Activated naive CD4-positive, alpha-beta T cell treated with anti-CD3 and anti-CD28 coated beads for 36 hours (primary cell): Measurements from ENCODE around the gene RAD51B. TPM values are rescaled to one million over a fixed set of nuclear protein-coding genes. Genes with fewer than 3 reads are reported as not detected.
"Not testable (repeated sequence)": the region's sequence is repeated elsewhere in the genome, so short reads cannot be mapped to it uniquely, and the experiment has no call there.

Experiments used
- CTCF ChIA-PET: fragments of 350-600 bp; sonication (Branson Sonifier 250); formaldehyde crosslinking; loops from one replicate; lab custom pipeline; 2021; ENCODE audit warnings: antibody characterized with exemption; lab: Charles Lee
- DNase-seq: peaks from one replicate; pipeline ENCODE4 v3.0.0-alpha.2; 2020
- H3K27ac Mint-ChIP-seq: one replicate; pipeline ENCODE4 v1.8.0; 2021; ENCODE audit warnings: mild to moderate bottlenecking, mixed read lengths
- H3K27me3 Mint-ChIP-seq: one replicate; pipeline ENCODE4 v1.8.0; 2021; ENCODE audit warnings: low read depth, mixed read lengths
- H3K36me3 Mint-ChIP-seq: one replicate; pipeline ENCODE4 v1.8.0; 2021; ENCODE audit warnings: low read depth, mixed read lengths
- H3K4me1 Mint-ChIP-seq: one replicate; pipeline ENCODE4 v1.8.0; 2021; ENCODE audit warnings: low read depth, mixed read lengths
- H3K4me3 Mint-ChIP-seq: one replicate; pipeline ENCODE4 v1.8.0; 2021; ENCODE audit warnings: mild to moderate bottlenecking, moderate library complexity, mixed read lengths
- H3K9me3 Mint-ChIP-seq: one replicate; pipeline ENCODE4 v1.8.0; 2021; ENCODE audit warnings: mixed read lengths
- intact Hi-C: fragments of 100-400 bp; cut with micrococcal nuclease; formaldehyde crosslinking; loops from one replicate; pipeline ENCODE4 v1.15.1; 2023
- total RNA-seq, 2 experiments: library from RNA; stranded (reverse); gene quantifications; one replicate each; pipeline ENCODE4 v1.2.3, GENCODE V29; 2021

The RAD51B gene
- total RNA-seq, 2 experiments from 2014 or later = 44.8 to 47.6 TPM

GRCh38 chr14:67957946-67958345 is 138.4 kb downstream of the RAD51B start:
- Mint-ChIP-seq H3K27ac (no peak overlapping the region), H3K4me3 (no peak overlapping the region), H3K27me3 (no peaks in the 10 kb centered on the region), H3K36me3 (no peaks in the 10 kb centered on the region), H3K9me3 (no peaks in the 10 kb centered on the region), H3K4me1 (no peaks in the 10 kb centered on the region)
- intact Hi-C loops = no loop called here
- DNase-seq = no peak
- CTCF ChIA-PET = interaction anchor here (0.9 kb wide), 1 partner anchor 23 kb away, joined by 4 read pairs; no protein-coding TSS in a partner anchor

- H3K27ac Mint-ChIP-seq = no peak overlapping the region
- no peaks in the 10 kb centered on the region for H3K27me3 Mint-ChIP-seq
- intact Hi-C loops = no loop called here
- H3K36me3 Mint-ChIP-seq = peaks cover 16% of the 10 kb centered on the region
- CTCF ChIA-PET = no interaction called here
- H3K4me3 Mint-ChIP-seq = no peak overlapping the region
- no peak for DNase-seq
- no peaks in the 10 kb centered on the region for H3K9me3 Mint-ChIP-seq
- H3K4me1 Mint-ChIP-seq = no peaks in the 10 kb centered on the region
Measured at GRCh38 chr14:67961676-67962075, 142.1 kb downstream of the RAD51B start.

- Mint-ChIP-seq H3K9me3 (no peaks in the 10 kb centered on the region), H3K36me3 (peaks cover 22% of the 10 kb centered on the region), H3K27me3 (no peaks in the 10 kb centered on the region), H3K4me1 (no peaks in the 10 kb centered on the region), H3K27ac (no peak overlapping the region), H3K4me3 (no peak overlapping the region)
- intact Hi-C loops = no loop called here
- CTCF ChIA-PET = no interaction called here
- DNase-seq = no peak
Measured at GRCh38 chr14:67962215-67962644, 142.7 kb downstream of the RAD51B start.

- no peak overlapping the region for H3K27ac Mint-ChIP-seq
- H3K27me3 Mint-ChIP-seq = no peaks in the 10 kb centered on the region
- peaks cover 26% of the 10 kb centered on the region for H3K36me3 Mint-ChIP-seq
- no peak for DNase-seq
- H3K4me1 Mint-ChIP-seq = no peaks in the 10 kb centered on the region
- H3K4me3 Mint-ChIP-seq = no peak overlapping the region
- no peaks in the 10 kb centered on the region for H3K9me3 Mint-ChIP-seq
- intact Hi-C loops = no loop called here
- CTCF ChIA-PET = no interaction called here
Measured at GRCh38 chr14:67963545-67963944, 144.0 kb downstream of the RAD51B start.

GRCh38 chr14:67963960-67964812 is 144.6 kb downstream of the RAD51B start:
- Mint-ChIP-seq H3K9me3 (no peaks in the 10 kb centered on the region), H3K27ac (no peak overlapping the region), H3K36me3 (peaks cover 29% of the 10 kb centered on the region), H3K27me3 (no peaks in the 10 kb centered on the region), H3K4me3 (no peak overlapping the region), H3K4me1 (no peaks in the 10 kb centered on the region)
- CTCF ChIA-PET = no interaction called here
- intact Hi-C loops = no loop called here
- DNase-seq = no peak

- CTCF ChIA-PET = interaction anchor here (1.1 kb wide), 1 partner anchor 32 kb away, joined by 3 read pairs; no protein-coding TSS in a partner anchor
Measured at GRCh38 chr14:67965696-67966095, 146.1 kb downstream of the RAD51B start.

GRCh38 chr14:67967206-67967605 is 147.6 kb downstream of the RAD51B start:
- Mint-ChIP-seq H3K36me3 (peaks cover 29% of the 10 kb centered on the region), H3K4me3 (no peak overlapping the region), H3K27ac (no peak overlapping the region), H3K4me1 (no peaks in the 10 kb centered on the region), H3K27me3 (no peaks in the 10 kb centered on the region), H3K9me3 (no peaks in the 10 kb centered on the region)
- DNase-seq = no peak
- intact Hi-C loops = no loop called here
- CTCF ChIA-PET = interaction anchor here (0.7 kb wide), 1 partner anchor 18 kb away, joined by 3 read pairs; no protein-coding TSS in a partner anchor

More at GRCh38 chr14:67965696-67966095, 146.1 kb downstream of the RAD51B start:
- H3K27me3 Mint-ChIP-seq = no peaks in the 10 kb centered on the region
- H3K4me1 Mint-ChIP-seq = no peaks in the 10 kb centered on the region
- no peak overlapping the region for H3K27ac Mint-ChIP-seq
- intact Hi-C loops = no loop called here
- no peaks in the 10 kb centered on the region for H3K9me3 Mint-ChIP-seq
- no peak overlapping the region for H3K4me3 Mint-ChIP-seq
- peaks cover 29% of the 10 kb centered on the region for H3K36me3 Mint-ChIP-seq
- no peak for DNase-seq

GRCh38 chr14:67967970-67968369 is 148.4 kb downstream of the RAD51B start:
- H3K27me3 Mint-ChIP-seq, H3K9me3 Mint-ChIP-seq, H3K27ac Mint-ChIP-seq, H3K4me3 Mint-ChIP-seq, intact Hi-C loops, DNase-seq, H3K4me1 Mint-ChIP-seq: not testable (repeated sequence)
- peaks cover 29% of the 10 kb centered on the region for H3K36me3 Mint-ChIP-seq
- CTCF ChIA-PET = interaction anchor here (0.7 kb wide), 1 partner anchor 17 kb away, joined by 3 read pairs; no protein-coding TSS in a partner anchor

GRCh38 chr14:67970923-67971322 is 151.3 kb downstream of the RAD51B start:
- Mint-ChIP-seq H3K27me3 (no peaks in the 10 kb centered on the region), H3K4me1 (no peaks in the 10 kb centered on the region), H3K4me3 (no peak overlapping the region), H3K9me3 (no peaks in the 10 kb centered on the region), H3K36me3 (peaks cover 16% of the 10 kb centered on the region), H3K27ac (no peak overlapping the region)
- DNase-seq = no peak
- intact Hi-C loops = no loop called here
- CTCF ChIA-PET = no interaction called here

GRCh38 chr14:67971627-67972625 is 152.3 kb downstream of the RAD51B start:
- no peaks in the 10 kb centered on the region for H3K9me3 Mint-ChIP-seq
- DNase-seq = no peak
- no peaks in the 10 kb centered on the region for H3K27me3 Mint-ChIP-seq
- intact Hi-C loops = no loop called here
- peaks cover 12% of the 10 kb centered on the region for H3K36me3 Mint-ChIP-seq
- H3K27ac Mint-ChIP-seq = no peak overlapping the region
- H3K4me3 Mint-ChIP-seq = no peak overlapping the region
- H3K4me1 Mint-ChIP-seq = no peaks in the 10 kb centered on the region
- CTCF ChIA-PET = interaction anchor here (0.9 kb wide), 1 partner anchor 28 kb away, joined by 3 read pairs; no protein-coding TSS in a partner anchor

GRCh38 chr14:67973436-67973835 is 153.9 kb downstream of the RAD51B start:
- H3K9me3 Mint-ChIP-seq = no peaks in the 10 kb centered on the region

GRCh38 chr14:67975470-67975869 is 155.9 kb downstream of the RAD51B start:
- CTCF ChIA-PET = no interaction called here
- H3K4me3 Mint-ChIP-seq = no peak overlapping the region
- intact Hi-C loops = no loop called here

More at GRCh38 chr14:67973436-67973835, 153.9 kb downstream of the RAD51B start:
- CTCF ChIA-PET = no interaction called here
- intact Hi-C loops = no loop called here
- Mint-ChIP-seq H3K4me1 (no peaks in the 10 kb centered on the region), H3K4me3 (no peak overlapping the region), H3K27me3 (no peaks in the 10 kb centered on the region), H3K27ac (no peak overlapping the region), H3K36me3 (peaks cover 4% of the 10 kb centered on the region)
- no peak for DNase-seq

More at GRCh38 chr14:67975470-67975869, 155.9 kb downstream of the RAD51B start:
- peaks cover 2% of the 10 kb centered on the region for H3K36me3 Mint-ChIP-seq
- H3K27ac Mint-ChIP-seq = no peak overlapping the region
- no peak for DNase-seq
- H3K27me3 Mint-ChIP-seq = no peaks in the 10 kb centered on the region
- no peaks in the 10 kb centered on the region for H3K9me3 Mint-ChIP-seq
- H3K4me1 Mint-ChIP-seq = peaks cover 2% of the 10 kb centered on the region
